HepG2 (cell line): ENCODE measurements around the gene PLCG1. TPM values are rescaled to one million over a fixed set of nuclear protein-coding genes. Genes with fewer than 3 reads are reported as not detected.
A peak's percentile ranks its signal among the peaks of the same experiment; 100 is the strongest.

ENCODE experiments used
- ATF4 ChIP-seq, 2 experiments: fragments of 450-650 bp in 1 of 2; sonication (generic) in 1 of 2; formaldehyde crosslinking; IDR thresholded peaks; 2 replicates each; pipeline versions ENCODE4 v1.5.0 to v1.8.0; 2020 to 2022; ENCODE audit warnings: mild to moderate bottlenecking in 1 of 2, missing genetic modification reagents in 1 of 2
- GMEB2 ChIP-seq: IDR thresholded peaks from 2 replicates; pipeline ENCODE4 v1.6.1; 2016; ENCODE audit warnings: missing biosample characterization, missing genetic modification reagents, low read depth
- KLF13 ChIP-seq: sonication (generic); formaldehyde crosslinking; IDR thresholded peaks from 2 replicates; pipeline ENCODE4 v1.4.0; 2020; ENCODE audit warnings: mild to moderate bottlenecking, missing genetic modification reagents
- NFKB2 ChIP-seq: sonication (generic); formaldehyde crosslinking; IDR thresholded peaks from 2 replicates; pipeline ENCODE4 v1.4.0; 2020; ENCODE audit warnings: missing genetic modification reagents, borderline replicate concordance
- PRPF4 ChIP-seq: fragments of 200-400 bp; formaldehyde crosslinking; IDR thresholded peaks from 2 replicates; pipeline ENCODE4 v1.6.1; 2016; ENCODE audit warnings: low read length, low read depth; ENCODE audit not compliant: poor library complexity, severe bottlenecking
- SMYD3 ChIP-seq: sonication (generic); formaldehyde crosslinking; IDR thresholded peaks from 2 replicates; pipeline ENCODE4 v1.8.1; 2023; ENCODE audit warnings: mild to moderate bottlenecking, missing genetic modification reagents
- SRSF4 ChIP-seq: fragments of 200-400 bp; formaldehyde crosslinking; IDR thresholded peaks from one replicate; pipeline ENCODE4 v1.6.1; 2018; ENCODE audit warnings: mild to moderate bottlenecking, low read depth, low read length, moderate library complexity; ENCODE audit not compliant: poor library complexity, severe bottlenecking
- ZEB1 ChIP-seq: IDR thresholded peaks from 2 replicates; pipeline ENCODE4 v1.6.1; 2012; ENCODE audit warnings: mild to moderate bottlenecking, low read depth, inconsistent platforms; ENCODE audit not compliant: insufficient replicate concordance
- ZNF224 ChIP-seq: sonication (generic); formaldehyde crosslinking; IDR thresholded peaks from 2 replicates; pipeline ENCODE4 v1.5.0; 2020; ENCODE audit warnings: mild to moderate bottlenecking, missing genetic modification reagents
- ZNF512 ChIP-seq: sonication (generic); formaldehyde crosslinking; IDR thresholded peaks from 2 replicates; pipeline ENCODE4 v1.4.0; 2020; ENCODE audit warnings: mild to moderate bottlenecking, missing genetic modification reagents
- ZNF546 ChIP-seq: sonication (generic); formaldehyde crosslinking; conservative IDR thresholded peaks from 2 replicates; pipeline ENCODE4 v1.8.1; 2023; ENCODE audit warnings: mild to moderate bottlenecking, missing genetic modification reagents
- ZNF777 ChIP-seq: sonication (generic); formaldehyde crosslinking; IDR thresholded peaks from 2 replicates; pipeline ENCODE4 v1.4.0; 2020; ENCODE audit warnings: missing genetic modification reagents
- polyA plus RNA-seq, 8 experiments: library from polyadenylated mRNA; depleted of rRNA in 3 of 8; stranded (reverse) in 7 of 8; unstranded in 1 of 8; fragments of >200 nt; fragmentation: Illumina TruSeq in 4 of 8; extraction: Trizol in 4 of 8; gene quantifications; 2 replicates each; pipeline versions ENCODE4 v1.2.1 to v1.2.3, GENCODE V29; 2011 to 2016; ENCODE audit warnings: low read depth in 4 of 8, missing spikeins in 1 of 8, mixed read lengths in 1 of 8; ENCODE audit not compliant: insufficient read depth in 1 of 8
- total RNA-seq, 5 experiments: library from RNA; depleted of rRNA; stranded (reverse); fragments of >200 nt; fragmentation: Illumina TruSeq; extraction: Trizol; gene quantifications; 2 replicates each; pipeline ENCODE4 v1.2.3, GENCODE V29; 2016; ENCODE audit warnings: low read depth in 1 of 5
- TF ChIP-seq, protein P1 (sequence below): sonication (generic); formaldehyde crosslinking; IDR thresholded peaks from 2 replicates; pipeline ENCODE4 v1.4.0; 2020; ENCODE audit warnings: missing genetic modification reagents
- TF ChIP-seq, protein P2 (sequence below): sonication (generic); formaldehyde crosslinking; IDR thresholded peaks from 2 replicates; pipeline ENCODE4 v1.5.1; 2020; ENCODE audit warnings: mild to moderate bottlenecking, missing genetic modification reagents, moderate library complexity
- TF ChIP-seq, protein P3 (sequence below): sonication (generic); formaldehyde crosslinking; IDR thresholded peaks from 2 replicates; pipeline ENCODE4 v1.4.0; 2020; ENCODE audit warnings: missing genetic modification reagents, low read depth, mild to moderate bottlenecking, borderline replicate concordance

Gene PLCG1
- total and polyA plus RNA-seq, 2 of the 13 experiments (the other 11 are each of a cell fraction or from before 2014, with no cell fraction given) = 85.3 to 158 TPM

DNA sequence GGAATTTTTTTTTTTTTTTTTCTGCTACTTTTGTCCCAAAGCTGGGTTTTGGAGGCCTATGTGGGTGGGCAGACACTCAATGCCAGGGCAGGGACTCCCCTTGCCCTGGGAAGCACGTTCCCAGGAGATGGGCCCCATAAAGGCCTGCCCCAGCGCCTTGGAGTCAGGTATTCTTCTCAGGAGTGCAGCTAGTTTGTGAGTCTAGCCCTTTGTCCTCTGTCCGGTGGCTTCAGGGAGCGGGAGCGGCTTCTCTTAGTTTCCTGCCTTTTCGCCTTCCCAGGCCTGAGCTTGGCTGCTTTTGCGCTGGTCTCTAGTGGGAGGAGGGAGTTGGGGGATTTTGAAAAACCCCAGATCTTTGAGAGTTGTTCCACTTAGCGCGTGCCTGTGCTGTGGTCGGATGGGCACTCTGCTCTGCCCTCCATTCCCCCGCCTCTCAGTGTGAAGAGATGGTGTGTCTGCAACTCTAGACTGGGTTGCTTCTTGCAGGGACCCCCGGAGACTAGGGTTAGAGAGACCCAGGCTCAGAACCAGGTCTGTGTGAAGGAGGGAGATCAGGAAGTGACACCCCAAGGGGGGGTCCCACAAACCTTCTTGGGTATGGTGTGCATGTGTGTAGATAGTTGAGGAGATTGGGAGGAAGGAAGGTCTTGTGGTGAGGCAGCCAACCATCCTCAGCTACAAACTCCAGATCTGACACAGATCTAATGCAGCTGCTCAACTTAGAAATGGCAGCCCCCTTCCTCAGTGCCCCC lies 1.3 kb downstream of the PLCG1 start (continued):
- TF ChIP-seq, protein P1, sequence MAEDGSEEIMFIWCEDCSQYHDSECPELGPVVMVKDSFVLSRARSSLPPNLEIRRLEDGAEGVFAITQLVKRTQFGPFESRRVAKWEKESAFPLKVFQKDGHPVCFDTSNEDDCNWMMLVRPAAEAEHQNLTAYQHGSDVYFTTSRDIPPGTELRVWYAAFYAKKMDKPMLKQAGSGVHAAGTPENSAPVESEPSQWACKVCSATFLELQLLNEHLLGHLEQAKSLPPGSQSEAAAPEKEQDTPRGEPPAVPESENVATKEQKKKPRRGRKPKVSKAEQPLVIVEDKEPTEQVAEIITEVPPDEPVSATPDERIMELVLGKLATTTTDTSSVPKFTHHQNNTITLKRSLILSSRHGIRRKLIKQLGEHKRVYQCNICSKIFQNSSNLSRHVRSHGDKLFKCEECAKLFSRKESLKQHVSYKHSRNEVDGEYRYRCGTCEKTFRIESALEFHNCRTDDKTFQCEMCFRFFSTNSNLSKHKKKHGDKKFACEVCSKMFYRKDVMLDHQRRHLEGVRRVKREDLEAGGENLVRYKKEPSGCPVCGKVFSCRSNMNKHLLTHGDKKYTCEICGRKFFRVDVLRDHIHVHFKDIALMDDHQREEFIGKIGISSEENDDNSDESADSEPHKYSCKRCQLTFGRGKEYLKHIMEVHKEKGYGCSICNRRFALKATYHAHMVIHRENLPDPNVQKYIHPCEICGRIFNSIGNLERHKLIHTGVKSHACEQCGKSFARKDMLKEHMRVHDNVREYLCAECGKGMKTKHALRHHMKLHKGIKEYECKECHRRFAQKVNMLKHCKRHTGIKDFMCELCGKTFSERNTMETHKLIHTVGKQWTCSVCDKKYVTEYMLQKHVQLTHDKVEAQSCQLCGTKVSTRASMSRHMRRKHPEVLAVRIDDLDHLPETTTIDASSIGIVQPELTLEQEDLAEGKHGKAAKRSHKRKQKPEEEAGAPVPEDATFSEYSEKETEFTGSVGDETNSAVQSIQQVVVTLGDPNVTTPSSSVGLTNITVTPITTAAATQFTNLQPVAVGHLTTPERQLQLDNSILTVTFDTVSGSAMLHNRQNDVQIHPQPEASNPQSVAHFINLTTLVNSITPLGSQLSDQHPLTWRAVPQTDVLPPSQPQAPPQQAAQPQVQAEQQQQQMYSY (CRISPR knock-in tag) = no peak
- TF ChIP-seq NFKB2 (no peak), GMEB2 (no peak), ZNF777 (CRISPR knock-in tag) (no peak), SMYD3 (no peak), ATF4 (CRISPR knock-in tag; IDR thresholded peaks at IDR 0.05) (no peak), KLF13 (no peak), ZNF546 (CRISPR knock-in tag) (no peak), PRPF4 (no peak), SRSF4 (no peak), ZNF512 (CRISPR knock-in tag) (no peak), ZNF224 (CRISPR knock-in tag) (no peak), ZEB1 (no peak)
- TF ChIP-seq, protein P2, sequence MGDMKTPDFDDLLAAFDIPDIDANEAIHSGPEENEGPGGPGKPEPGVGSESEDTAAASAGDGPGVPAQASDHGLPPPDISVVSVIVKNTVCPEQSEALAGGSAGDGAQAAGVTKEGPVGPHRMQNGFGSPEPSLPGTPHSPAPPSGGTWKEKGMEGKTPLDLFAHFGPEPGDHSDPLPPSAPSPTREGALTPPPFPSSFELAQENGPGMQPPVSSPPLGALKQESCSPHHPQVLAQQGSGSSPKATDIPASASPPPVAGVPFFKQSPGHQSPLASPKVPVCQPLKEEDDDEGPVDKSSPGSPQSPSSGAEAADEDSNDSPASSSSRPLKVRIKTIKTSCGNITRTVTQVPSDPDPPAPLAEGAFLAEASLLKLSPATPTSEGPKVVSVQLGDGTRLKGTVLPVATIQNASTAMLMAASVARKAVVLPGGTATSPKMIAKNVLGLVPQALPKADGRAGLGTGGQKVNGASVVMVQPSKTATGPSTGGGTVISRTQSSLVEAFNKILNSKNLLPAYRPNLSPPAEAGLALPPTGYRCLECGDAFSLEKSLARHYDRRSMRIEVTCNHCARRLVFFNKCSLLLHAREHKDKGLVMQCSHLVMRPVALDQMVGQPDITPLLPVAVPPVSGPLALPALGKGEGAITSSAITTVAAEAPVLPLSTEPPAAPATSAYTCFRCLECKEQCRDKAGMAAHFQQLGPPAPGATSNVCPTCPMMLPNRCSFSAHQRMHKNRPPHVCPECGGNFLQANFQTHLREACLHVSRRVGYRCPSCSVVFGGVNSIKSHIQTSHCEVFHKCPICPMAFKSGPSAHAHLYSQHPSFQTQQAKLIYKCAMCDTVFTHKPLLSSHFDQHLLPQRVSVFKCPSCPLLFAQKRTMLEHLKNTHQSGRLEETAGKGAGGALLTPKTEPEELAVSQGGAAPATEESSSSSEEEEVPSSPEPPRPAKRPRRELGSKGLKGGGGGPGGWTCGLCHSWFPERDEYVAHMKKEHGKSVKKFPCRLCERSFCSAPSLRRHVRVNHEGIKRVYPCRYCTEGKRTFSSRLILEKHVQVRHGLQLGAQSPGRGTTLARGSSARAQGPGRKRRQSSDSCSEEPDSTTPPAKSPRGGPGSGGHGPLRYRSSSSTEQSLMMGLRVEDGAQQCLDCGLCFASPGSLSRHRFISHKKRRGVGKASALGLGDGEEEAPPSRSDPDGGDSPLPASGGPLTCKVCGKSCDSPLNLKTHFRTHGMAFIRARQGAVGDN (CRISPR knock-in tag) = no peak
- TF ChIP-seq, protein P3, sequence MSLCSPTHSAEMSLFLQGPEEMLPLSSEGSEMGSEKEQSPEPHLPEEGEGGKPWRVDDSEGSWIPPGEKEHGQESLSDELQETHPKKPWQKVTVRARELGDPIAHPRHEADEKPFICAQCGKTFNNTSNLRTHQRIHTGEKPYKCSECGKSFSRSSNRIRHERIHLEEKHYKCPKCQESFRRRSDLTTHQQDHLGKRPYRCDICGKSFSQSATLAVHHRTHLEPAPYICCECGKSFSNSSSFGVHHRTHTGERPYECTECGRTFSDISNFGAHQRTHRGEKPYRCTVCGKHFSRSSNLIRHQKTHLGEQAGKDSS (CRISPR knock-in tag) = 0 out of 2 replicates have a peak, but pooled peaks have one; percentile 52
